GM19438 (cell line): Measurements from ENCODE around the gene SSR4.
"Not testable (repeated sequence)": the region's sequence is repeated elsewhere in the genome, so short reads cannot be mapped to it uniquely, and the experiment has no call there.

Experiments
- ATAC-seq: cut with Tn5 transposase; IDR thresholded peaks from one replicate; pipeline ENCODE4 v1.9.1; 2021; ENCODE audit warnings: low read depth; ENCODE audit not compliant: unreplicated experiment

SSR4 gene

GRCh38 chrX:153803211-153804099 lies 9.0 kb downstream of the SSR4 start:
- ATAC-seq, result no peak

GRCh38 chrX:153804100-153804595 lies 9.7 kb downstream of the SSR4 start:
- ATAC-seq, result no peak

- no peak for ATAC-seq
These were observed 10.2 kb downstream of the SSR4 start for GRCh38 chrX:153804621-153805020.

- ATAC-seq, result no peak
These were observed 11.0 kb downstream of the SSR4 start for GRCh38 chrX:153805436-153805835.

GRCh38 chrX:153806999-153807575 lies 12.6 kb downstream of the SSR4 start:
- ATAC-seq, result no peak

GRCh38 chrX:153807976-153808375 lies 13.5 kb downstream of the SSR4 start:
- no peak for ATAC-seq

- ATAC-seq, result no peak
These were observed 17.8 kb downstream of the SSR4 start for GRCh38 chrX:153812220-153812619.

GRCh38 chrX:153813161-153813560 lies 18.7 kb downstream of the SSR4 start:
- ATAC-seq, result no peak

- ATAC-seq, result no peak
These were observed 20.3 kb downstream of the SSR4 start for GRCh38 chrX:153814591-153815315.

- ATAC-seq, result no peak
These were observed 22.6 kb downstream of the SSR4 start for GRCh38 chrX:153816831-153817690.

GRCh38 chrX:153818064-153818463 lies 23.6 kb downstream of the SSR4 start:
- not testable (repeated sequence) for ATAC-seq

GRCh38 chrX:153818571-153819383 lies 24.3 kb downstream of the SSR4 start:
- no peak for ATAC-seq

GRCh38 chrX:153819384-153820040 lies 25.0 kb downstream of the SSR4 start:
- no peak for ATAC-seq

- ATAC-seq, result no peak
These were observed 26.1 kb downstream of the SSR4 start for GRCh38 chrX:153820601-153821000.

GRCh38 chrX:153821066-153821465 lies 26.6 kb downstream of the SSR4 start:
- ATAC-seq, result no peak

GRCh38 chrX:153824348-153824747 lies 29.9 kb downstream of the SSR4 start:
- ATAC-seq, result no peak

GRCh38 chrX:153825042-153825441 lies 30.6 kb downstream of the SSR4 start:
- no peak for ATAC-seq

- no peak for ATAC-seq
These were observed 32.5 kb downstream of the SSR4 start for GRCh38 chrX:153827016-153827415.

- ATAC-seq, result no peak
These were observed 33.4 kb downstream of the SSR4 start for GRCh38 chrX:153827903-153828302.
